ENCODE results near the gene PHLDA2.

PHLDA2 gene

DNA sequence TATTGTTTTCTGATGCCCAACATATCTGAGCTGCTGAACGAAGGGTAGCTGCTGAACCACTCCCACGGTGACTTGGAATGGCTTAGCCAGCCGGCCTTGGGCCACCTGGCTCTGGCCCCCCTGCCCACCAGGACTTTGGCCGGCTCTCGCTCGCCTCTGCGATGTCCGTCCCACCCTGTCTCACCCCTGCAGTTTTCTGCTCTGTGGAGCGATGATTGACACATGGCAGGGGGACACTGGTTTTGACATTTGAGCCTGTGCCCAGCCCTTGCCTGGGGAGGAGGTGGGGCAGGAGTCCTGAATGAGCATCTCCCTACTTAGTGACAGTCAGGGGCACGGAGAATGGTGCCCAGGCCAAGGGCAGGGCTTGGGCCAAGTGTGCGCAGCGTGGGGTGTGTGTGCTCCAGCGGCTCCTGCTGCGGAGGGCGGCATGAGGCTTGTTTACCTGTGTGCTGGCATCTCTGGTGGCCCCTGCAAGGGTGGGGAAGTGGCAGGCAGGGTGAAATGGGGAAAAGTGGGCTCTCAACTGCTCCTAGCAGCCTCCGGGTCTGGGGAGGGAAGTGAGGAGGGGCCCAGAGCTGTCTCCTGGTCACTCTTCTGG is 27.9 kb downstream of the PHLDA2 start:
- Histone ChIP-seq H3K4me1 (ENCODE audit: insufficient read depth, low read length) (peaks cover 15% of the 10 kb centered on the region), H3K4me3 (ENCODE audit: low read length) (peak overlapping the region; percentile 49), H3K27me3 (ENCODE audit: insufficient read depth, low read length) (no peaks in the 10 kb centered on the region), H3K9me3 (ENCODE audit: low read length) (no peaks in the 10 kb centered on the region), H2AFZ (ENCODE audit: low read depth, low read length) (peak overlapping the region; percentile 63), H3K36me3 (ENCODE audit: insufficient read depth, low read length) (no peaks in the 10 kb centered on the region)

DNA sequence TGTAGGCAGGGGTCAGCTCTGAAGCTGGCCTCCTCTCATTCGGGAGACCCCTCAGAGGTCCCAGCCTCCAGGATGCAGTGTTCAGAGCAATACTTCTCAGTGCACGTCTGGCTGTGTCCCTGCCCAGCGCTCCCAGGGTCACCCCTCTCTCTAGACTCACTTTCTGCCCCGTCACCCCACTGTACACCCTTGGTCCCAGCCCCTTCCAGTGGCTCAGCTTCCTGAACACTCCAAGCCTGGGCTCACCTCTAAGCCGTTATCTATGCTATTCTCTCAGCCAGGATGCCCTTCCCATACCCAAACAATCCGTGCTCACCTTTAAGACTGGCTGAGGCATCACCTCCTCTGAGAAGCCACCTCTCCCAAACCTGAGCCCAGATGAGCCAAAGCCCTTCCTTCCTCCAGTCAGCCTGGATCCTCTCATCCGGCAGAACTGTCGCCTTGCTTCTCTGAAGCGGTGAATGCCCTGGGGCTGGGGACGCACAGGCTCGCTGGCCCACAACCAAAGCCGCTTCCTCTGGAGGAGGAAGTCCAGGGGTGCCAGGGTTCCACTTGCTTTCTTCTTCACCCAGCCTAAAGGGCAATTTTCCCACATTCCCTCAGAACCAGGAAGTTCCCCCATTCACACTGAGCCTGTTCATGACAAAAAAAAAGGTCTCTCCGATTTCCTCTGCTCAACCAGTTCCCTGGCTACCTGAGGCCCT is 30.0 kb downstream of the PHLDA2 start:
- peaks cover 15% of the 10 kb centered on the region for H3K4me1 ChIP-seq (ENCODE audit: insufficient read depth, low read length)
- no peaks in the 10 kb centered on the region for H3K9me3 ChIP-seq (ENCODE audit: low read length)
- no peaks in the 10 kb centered on the region for H3K36me3 ChIP-seq (ENCODE audit: insufficient read depth, low read length)
- no peak overlapping the region for H3K4me3 ChIP-seq (ENCODE audit: low read length)
- H2AFZ ChIP-seq (ENCODE audit: low read depth, low read length): no peak overlapping the region
- no peaks in the 10 kb centered on the region for H3K27me3 ChIP-seq (ENCODE audit: insufficient read depth, low read length)

GRCh38 chr11:2898366-2899079 is 30.7 kb downstream of the PHLDA2 start:
- Histone ChIP-seq H3K4me3 (ENCODE audit: low read length) (no peak overlapping the region), H3K27me3 (ENCODE audit: insufficient read depth, low read length) (no peaks in the 10 kb centered on the region), H3K4me1 (ENCODE audit: insufficient read depth, low read length) (peaks cover 15% of the 10 kb centered on the region), H2AFZ (ENCODE audit: low read depth, low read length) (no peak overlapping the region), H3K9me3 (ENCODE audit: low read length) (no peaks in the 10 kb centered on the region), H3K36me3 (ENCODE audit: insufficient read depth, low read length) (no peaks in the 10 kb centered on the region)

DNA sequence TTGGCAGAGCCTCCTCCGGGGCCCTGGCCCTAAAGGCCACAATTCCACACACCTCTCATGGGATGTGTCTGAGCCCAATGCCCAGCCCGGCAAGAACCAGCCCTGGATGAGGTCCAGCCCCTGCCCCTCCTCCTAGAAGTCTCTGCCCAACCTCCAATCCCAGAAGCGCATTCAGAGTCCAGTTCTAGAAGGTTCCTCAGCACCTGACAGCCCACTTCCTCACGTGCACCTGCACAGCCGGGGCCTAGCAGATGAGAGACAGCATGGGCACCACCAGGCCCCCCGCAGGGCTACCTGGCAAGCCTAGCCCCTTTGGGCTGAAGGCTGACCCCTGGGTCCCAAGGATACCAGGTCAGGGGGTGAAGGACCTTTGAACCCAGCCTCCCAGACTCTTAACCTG is 32.2 kb downstream of the PHLDA2 start:
- H3K4me3 ChIP-seq (ENCODE audit: low read length): no peak overlapping the region
- no peaks in the 10 kb centered on the region for H3K9me3 ChIP-seq (ENCODE audit: low read length)
- no peak overlapping the region for H2AFZ ChIP-seq (ENCODE audit: low read depth, low read length)
- H3K36me3 ChIP-seq (ENCODE audit: insufficient read depth, low read length): no peaks in the 10 kb centered on the region
- H3K4me1 ChIP-seq (ENCODE audit: insufficient read depth, low read length): peaks cover 14% of the 10 kb centered on the region
- no peaks in the 10 kb centered on the region for H3K27me3 ChIP-seq (ENCODE audit: insufficient read depth, low read length)

DNA sequence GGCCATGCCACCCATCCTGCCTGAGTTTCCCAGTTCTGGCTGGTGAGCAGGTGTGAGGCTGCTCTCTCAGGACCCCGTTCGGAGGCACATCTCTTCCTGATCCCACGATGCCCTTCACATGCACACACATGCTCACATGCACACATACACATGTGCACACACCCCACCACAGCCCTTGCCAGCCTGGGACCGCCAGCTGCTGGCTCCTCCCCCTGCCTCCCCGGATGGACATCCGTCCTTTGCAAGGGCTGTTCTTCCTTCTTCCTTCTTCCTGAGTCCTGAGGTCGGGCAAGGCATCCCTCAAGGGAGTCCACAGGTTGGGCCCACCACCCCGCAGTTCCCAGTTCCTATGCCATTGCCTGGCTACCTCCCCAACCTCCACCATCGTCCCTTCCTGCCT is 33.2 kb downstream of the PHLDA2 start:
- no peak overlapping the region for H3K4me3 ChIP-seq (ENCODE audit: low read length)
- H3K36me3 ChIP-seq (ENCODE audit: insufficient read depth, low read length): no peaks in the 10 kb centered on the region
- no peaks in the 10 kb centered on the region for H3K27me3 ChIP-seq (ENCODE audit: insufficient read depth, low read length)
- H2AFZ ChIP-seq (ENCODE audit: low read depth, low read length): no peak overlapping the region
- H3K4me1 ChIP-seq (ENCODE audit: insufficient read depth, low read length): peaks cover 14% of the 10 kb centered on the region
- H3K9me3 ChIP-seq (ENCODE audit: low read length): no peaks in the 10 kb centered on the region

DNA sequence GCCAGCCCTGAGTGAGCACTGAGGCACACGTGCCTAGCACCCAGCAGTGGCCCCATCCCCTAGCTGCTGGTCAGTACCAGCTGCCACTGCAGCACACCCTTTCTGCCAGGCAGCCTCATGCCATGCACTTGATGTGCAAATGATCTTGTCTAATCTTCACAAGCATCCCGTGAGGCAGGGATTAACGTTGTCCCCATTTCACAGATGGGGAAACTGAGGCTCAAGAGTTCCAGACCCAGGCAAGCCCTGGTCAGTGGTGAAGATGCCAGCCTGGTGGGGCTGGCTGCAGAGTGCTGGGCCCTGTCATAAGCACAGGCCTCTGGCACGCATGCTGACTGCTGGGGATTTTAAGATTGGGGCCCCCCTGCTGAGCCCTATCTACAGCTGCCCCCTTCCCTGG is 35.3 kb downstream of the PHLDA2 start:
- Histone ChIP-seq H2AFZ (ENCODE audit: low read depth, low read length) (no peak overlapping the region), H3K27me3 (ENCODE audit: insufficient read depth, low read length) (no peaks in the 10 kb centered on the region), H3K4me1 (ENCODE audit: insufficient read depth, low read length) (peaks cover 14% of the 10 kb centered on the region), H3K36me3 (ENCODE audit: insufficient read depth, low read length) (no peaks in the 10 kb centered on the region), H3K9me3 (ENCODE audit: low read length) (no peaks in the 10 kb centered on the region), H3K4me3 (ENCODE audit: low read length) (no peak overlapping the region)

GRCh38 chr11:2892967-2893528 is 36.2 kb downstream of the PHLDA2 start:
- Histone ChIP-seq H3K4me1 (ENCODE audit: insufficient read depth, low read length) (peaks cover 12% of the 10 kb centered on the region), H3K36me3 (ENCODE audit: insufficient read depth, low read length) (no peaks in the 10 kb centered on the region), H3K9me3 (ENCODE audit: low read length) (no peaks in the 10 kb centered on the region), H2AFZ (ENCODE audit: low read depth, low read length) (peak overlapping the region; percentile 81), H3K27me3 (ENCODE audit: insufficient read depth, low read length) (no peaks in the 10 kb centered on the region), H3K4me3 (ENCODE audit: low read length) (peak overlapping the region; percentile 56)

- peak overlapping the region; percentile 81 for H2AFZ ChIP-seq (ENCODE audit: low read depth, low read length)
- no peaks in the 10 kb centered on the region for H3K27me3 ChIP-seq (ENCODE audit: insufficient read depth, low read length)
- H3K4me3 ChIP-seq (ENCODE audit: low read length): peak overlapping the region; percentile 56
- no peaks in the 10 kb centered on the region for H3K9me3 ChIP-seq (ENCODE audit: low read length)
- peaks cover 12% of the 10 kb centered on the region for H3K4me1 ChIP-seq (ENCODE audit: insufficient read depth, low read length)
- no peaks in the 10 kb centered on the region for H3K36me3 ChIP-seq (ENCODE audit: insufficient read depth, low read length)
Observed at GRCh38 chr11:2892215-2892966, 36.8 kb downstream of the PHLDA2 start.

DNA sequence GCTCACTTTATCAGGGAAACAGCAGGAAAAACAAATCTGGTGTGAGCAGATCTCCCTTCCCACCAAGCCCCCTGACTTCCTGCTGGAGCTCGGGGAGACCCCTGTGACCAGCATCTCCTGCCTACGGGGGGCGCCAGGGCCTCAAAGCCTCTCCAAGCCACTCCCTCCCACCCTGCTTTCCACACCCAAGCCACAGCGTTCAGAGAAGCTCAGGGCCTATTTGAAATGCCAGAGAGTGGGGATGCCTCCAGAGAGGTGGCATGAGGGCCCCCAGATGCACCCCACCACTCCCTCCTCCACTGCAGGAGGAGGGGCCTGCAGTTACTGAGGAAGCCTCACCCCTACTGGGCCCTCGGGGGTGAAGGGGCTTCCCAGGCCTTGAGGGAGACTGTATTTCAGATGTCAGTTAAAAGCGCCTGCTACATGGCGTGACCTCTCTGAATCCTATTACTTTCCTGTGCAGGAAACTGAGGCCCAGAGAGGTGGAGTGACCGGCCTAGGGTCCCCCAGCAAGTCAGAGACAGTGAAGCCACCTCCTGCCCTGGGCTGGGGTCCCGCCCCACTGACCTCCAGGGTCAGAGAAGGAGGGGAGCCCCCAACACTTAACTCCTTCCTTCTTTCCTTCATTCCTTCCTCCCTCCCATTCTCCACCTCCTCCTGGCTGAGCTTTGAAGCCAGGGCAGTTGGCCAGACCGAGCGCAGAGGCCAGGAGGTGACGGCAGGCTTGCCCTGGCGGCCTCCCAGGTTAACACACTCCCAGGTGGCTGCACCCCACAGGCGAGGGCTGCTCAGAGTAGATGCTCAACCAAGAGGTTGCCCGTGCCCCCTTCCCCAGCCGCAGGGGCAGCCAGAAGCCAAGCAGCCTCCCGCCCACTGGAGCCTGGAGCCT is 37.6 kb downstream of the PHLDA2 start:
- Histone ChIP-seq H3K4me1 (ENCODE audit: insufficient read depth, low read length) (peaks cover 14% of the 10 kb centered on the region), H3K4me3 (ENCODE audit: low read length) (peak overlapping the region; percentile 56), H3K36me3 (ENCODE audit: insufficient read depth, low read length) (no peaks in the 10 kb centered on the region)

DNA sequence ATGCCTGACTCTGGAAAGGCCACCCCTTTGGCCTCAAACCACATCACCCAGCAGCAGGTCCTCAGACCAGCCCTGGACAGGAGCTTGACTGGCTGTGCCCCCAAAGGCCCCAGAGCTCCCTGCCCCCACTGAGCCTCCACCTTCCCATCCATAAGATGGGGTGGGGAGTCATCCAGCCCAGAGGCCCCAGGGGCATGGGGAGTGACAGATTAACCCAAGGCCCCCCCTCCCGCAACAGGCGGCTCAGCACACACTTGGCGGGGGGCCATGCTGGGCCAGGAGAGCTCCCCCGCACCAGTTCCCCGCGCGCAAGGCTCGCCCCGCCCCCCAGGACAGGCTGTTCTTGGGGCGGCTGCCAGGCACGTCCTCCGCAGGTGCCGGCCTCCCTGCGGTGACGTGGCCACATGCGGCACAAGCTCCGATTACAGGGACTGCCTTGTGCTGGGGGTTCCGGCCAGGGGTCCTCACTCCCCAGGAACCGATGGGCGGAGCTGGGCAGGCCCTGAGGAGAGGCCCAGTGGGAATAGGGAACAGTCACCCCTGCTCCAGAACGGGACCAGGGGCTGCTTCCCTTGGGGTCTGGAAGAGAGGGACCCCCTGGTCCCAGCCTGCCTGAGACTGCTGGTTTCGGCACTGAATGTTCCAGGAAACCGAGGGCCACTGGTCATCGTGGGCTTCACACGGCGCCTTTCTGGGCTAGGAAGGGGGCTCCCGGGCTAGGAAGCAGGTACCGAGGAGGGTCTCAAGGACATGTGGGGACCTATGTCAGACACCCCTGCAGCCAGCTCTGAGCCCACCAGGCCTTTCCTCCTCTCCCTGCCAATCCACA is 38.5 kb downstream of the PHLDA2 start:
- Histone ChIP-seq H3K36me3 (ENCODE audit: insufficient read depth, low read length) (no peaks in the 10 kb centered on the region), H3K4me1 (ENCODE audit: insufficient read depth, low read length) (peaks cover 17% of the 10 kb centered on the region), H3K9me3 (ENCODE audit: low read length) (no peaks in the 10 kb centered on the region), H3K27me3 (ENCODE audit: insufficient read depth, low read length) (peaks cover 3% of the 10 kb centered on the region), H3K4me3 (ENCODE audit: low read length) (no peak overlapping the region), H2AFZ (ENCODE audit: low read depth, low read length) (no peak overlapping the region)

More for the DNA sequence above, 37.6 kb downstream of the PHLDA2 start:
- Histone ChIP-seq H3K9me3 (ENCODE audit: low read length) (no peaks in the 10 kb centered on the region), H3K27me3 (ENCODE audit: insufficient read depth, low read length) (peaks cover 3% of the 10 kb centered on the region), H2AFZ (ENCODE audit: low read depth, low read length) (no peak overlapping the region)

- Histone ChIP-seq H2AFZ (ENCODE audit: low read depth, low read length) (no peak overlapping the region), H3K4me3 (ENCODE audit: low read length) (no peak overlapping the region), H3K9me3 (ENCODE audit: low read length) (no peaks in the 10 kb centered on the region), H3K36me3 (ENCODE audit: insufficient read depth, low read length) (no peaks in the 10 kb centered on the region), H3K27me3 (ENCODE audit: insufficient read depth, low read length) (peaks cover 8% of the 10 kb centered on the region), H3K4me1 (ENCODE audit: insufficient read depth, low read length) (peaks cover 21% of the 10 kb centered on the region)
Observed at GRCh38 chr11:2889362-2890273, 39.6 kb downstream of the PHLDA2 start.

Measured in neuron (in vitro differentiated cells).